Measurements from ENCODE around the gene ART1. TPM values are rescaled to one million over a fixed set of nuclear protein-coding genes. Genes with fewer than 3 reads are reported as not detected.

Gene ART1
- total and polyA plus RNA-seq, 2 donors (not counting 3 experiments of a cell fraction or from before 2014, with no cell fraction given): not detected

- Histone ChIP-seq H3K4me1 (ENCODE audit: control insufficient read depth, extremely low read depth, insufficient read depth, low read length) (no peaks in the 10 kb centered on the region), H3K27me3 (ENCODE audit: control insufficient read depth in 2 of 2, insufficient read depth in 2 of 2, low read length in 2 of 2) (no peaks in the 10 kb centered on the region), H3K9me3 (replicated peaks; ENCODE audit: control insufficient read depth, insufficient read depth, low read length) (no peaks in the 10 kb centered on the region), H3K9ac (replicated peaks; ENCODE audit: extremely low read depth, insufficient read depth, low read length) (no peak overlapping the region), H3K9me1 (replicated peaks; ENCODE audit: control insufficient read depth, extremely low read depth, insufficient read depth, low read length) (no peaks in the 10 kb centered on the region), H3K36me3 (ENCODE audit: control insufficient read depth in 2 of 2, extremely low read depth in 1 of 2, insufficient read depth in 2 of 2, low read length in 2 of 2) (peaks cover 34 to 38% of the 10 kb centered on the region in 2 experiments), H3K79me2 (ENCODE audit: control insufficient read depth, insufficient read depth, low read length) (no peaks in the 10 kb centered on the region), H3K4me3 (replicated peaks in 1 of 3; ENCODE audit: insufficient read depth in 1 of 3, low read depth in 1 of 3, low read length in 3 of 3) (no peak overlapping the region), H2AFZ (ENCODE audit: low read depth, low read length) (no peak overlapping the region), H4K20me1 (replicated peaks; ENCODE audit: control insufficient read depth, extremely low read depth, insufficient read depth, low read length) (no peaks in the 10 kb centered on the region), H3K27ac (ENCODE audit: insufficient read depth, low read depth, low read length) (no peak overlapping the region), H3K4me2 (ENCODE audit: insufficient read depth, low read length) (no peak overlapping the region)
- intact Hi-C loops (cut with micrococcal nuclease): no loop called here
- CTCF ChIA-PET: no interaction called here
- no TSS peak for BruUV-seq (replicated peaks)
- FAIRE-seq (no peak), DNase-seq (ENCODE audit: low read depth, low spot score) (no peak)
- no peak for TF ChIP-seq JUN (IDR thresholded peaks at IDR 0.05; ENCODE audit: borderline replicate concordance, insufficient read depth, insufficient read length, low read depth)
- no peak for TF ChIP-seq POLR2AphosphoS5 (IDR thresholded peaks at IDR 0.05; ENCODE audit: insufficient read depth, low read depth, low read length)
- TF ChIP-seq, protein P1, sequence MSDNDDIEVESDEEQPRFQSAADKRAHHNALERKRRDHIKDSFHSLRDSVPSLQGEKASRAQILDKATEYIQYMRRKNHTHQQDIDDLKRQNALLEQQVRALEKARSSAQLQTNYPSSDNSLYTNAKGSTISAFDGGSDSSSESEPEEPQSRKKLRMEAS (IDR thresholded peaks at IDR 0.05; ENCODE audit: insufficient read depth, insufficient read length): no peak
- TF ChIP-seq CTCF (IDR thresholded peaks at IDR 0.05; ENCODE audit: extremely low read depth in 1 of 2, insufficient read depth in 1 of 2, low read depth in 1 of 2, low read length in 2 of 2): no peak
- no peak for TF ChIP-seq EZH2 (IDR thresholded peaks at IDR 0.05; ENCODE audit: borderline replicate concordance, low read depth, low read length, severe bottlenecking)
- TF ChIP-seq POLR2A (IDR thresholded peaks at IDR 0.05; ENCODE audit: low read depth, low read length): no peak
- no peak for TF ChIP-seq MYC (IDR thresholded peaks at IDR 0.05; ENCODE audit: low read depth, low read length)
- TF ChIP-seq GATA2 (IDR thresholded peaks at IDR 0.05; ENCODE audit: insufficient read depth, insufficient read length, low read depth, low read length): no peak
- no peak for TF ChIP-seq FOS (IDR thresholded peaks at IDR 0.05; ENCODE audit: borderline replicate concordance, insufficient read depth, low read length)
- POLR2A ChIA-PET: interaction anchor here (0.6 kb wide), 1 partner anchor 9 kb away, joined by 3 read pairs; no protein-coding TSS in a partner anchor
- dilution Hi-C loops (cut with MboI; ENCODE audit: extremely low pct_ligation_motif_present, low sequenced_read_pairs): no loop called here
These were observed 38.1 kb downstream of the ART1 start for GRCh38 chr11:3683039-3683438.

All from endothelial cell of umbilical vein (primary cell).